H1 (cell line): Measurements from ENCODE around the gene RIPOR2.

Experiments used
- CTCF ChIP-seq, 3 experiments: IDR thresholded peaks; 1 replicate in 2 of 3; 2 replicates in 1 of 3; pipeline versions ENCODE4 v1.5.1 to v1.6.1; 2011; ENCODE audit warnings: low read length in 3 of 3, mild to moderate bottlenecking in 3 of 3, inconsistent platforms in 2 of 3, low read depth in 1 of 3, moderate library complexity in 1 of 3; ENCODE audit not compliant: insufficient read depth in 1 of 3; ENCODE audit errors: control extremely low read depth in 1 of 3
- JUND ChIP-seq: IDR thresholded peaks from 2 replicates; pipeline ENCODE4 v1.6.1; 2011; ENCODE audit warnings: mild to moderate bottlenecking, improper control_type of control experiment, low read length
- POLR2A ChIP-seq, 2 experiments: IDR thresholded peaks; 1 replicate in 1 of 2; 2 replicates in 1 of 2; pipeline ENCODE4 v1.6.1; 2011; ENCODE audit warnings: low read depth in 2 of 2, low read length in 2 of 2, mild to moderate bottlenecking in 2 of 2; ENCODE audit errors: control extremely low read depth in 1 of 2
- SIN3A ChIP-seq, 2 experiments: IDR thresholded peaks in 1 of 2; conservative IDR thresholded peaks in 1 of 2; 2 replicates each; pipeline ENCODE4 v1.6.1; 2011 to 2012; ENCODE audit warnings: low read length in 2 of 2, improper control_type of control experiment in 1 of 2, low read depth in 1 of 2, mild to moderate bottlenecking in 1 of 2
- ZNF274 ChIP-seq: IDR thresholded peaks from 2 replicates; pipeline ENCODE4 v1.7.0; 2012; ENCODE audit warnings: low read length, borderline replicate concordance; ENCODE audit errors: extremely low read depth

- TF ChIP-seq SIN3A (conservative IDR thresholded peaks at IDR 0.05 in 1 of 2, IDR thresholded peaks at IDR 0.05 in 1 of 2; ENCODE audit: low read depth in 1 of 2, low read length in 2 of 2) (no peak), CTCF (IDR thresholded peaks at IDR 0.05; ENCODE audit: control extremely low read depth in 1 of 3, insufficient read depth in 1 of 3, low read depth in 1 of 3, low read length in 3 of 3) (no peak), POLR2A (IDR thresholded peaks at IDR 0.05; ENCODE audit: control extremely low read depth in 1 of 2, low read depth in 2 of 2, low read length in 2 of 2) (no peak), JUND (no peak), ZNF274 (no peak)
These were observed 23.9 kb downstream of the RIPOR2 start for GRCh38 chr6:24911796-24912382.
